Inflammatory macrophage treated with lipopolysaccharide for 1 hour (primary cell): ENCODE measurements around the gene NECAB2.

Source experiments
- DNase-seq, 2 donors: peaks; one replicate each; pipeline ENCODE4 v3.0.0-alpha.2; 2020 to 2022

NECAB2 gene

DNA sequence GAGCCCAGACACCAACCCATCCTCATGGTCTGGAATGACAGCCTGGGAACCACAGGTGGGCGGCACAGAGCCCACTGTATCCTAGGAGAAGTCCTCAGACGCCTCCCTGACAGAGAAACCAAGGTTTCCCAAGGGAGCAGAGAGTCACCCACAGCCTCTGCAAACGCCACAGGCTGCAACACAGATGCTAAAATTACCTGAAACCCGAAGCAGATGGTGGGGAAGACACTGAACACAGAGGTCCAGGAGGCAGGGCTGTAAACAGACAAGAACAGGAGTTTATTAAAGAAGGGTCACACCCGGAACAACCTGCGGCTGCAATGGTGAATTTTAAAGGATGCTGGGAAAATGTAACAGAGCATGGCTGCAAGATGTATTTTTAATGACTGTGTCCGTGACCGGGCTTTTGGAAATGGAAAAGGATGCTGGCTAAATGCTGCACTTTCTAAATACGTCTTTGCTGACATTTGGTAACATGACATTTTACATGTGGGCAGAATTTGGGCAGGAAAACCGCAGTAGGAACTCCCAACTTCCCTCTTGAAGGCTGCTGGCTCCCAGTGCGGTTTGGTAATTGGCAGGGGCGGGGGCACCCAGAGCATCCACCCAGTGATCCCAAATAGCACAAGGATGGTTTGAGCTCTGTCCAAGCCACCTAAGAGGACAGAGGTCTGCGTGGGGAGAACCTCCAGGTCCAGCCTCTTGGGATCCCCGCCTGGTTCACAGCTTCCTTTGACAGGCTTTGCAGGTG lies 61.4 kb downstream of the NECAB2 start:
- DNase-seq: peak; percentile 77 to 78

DNA sequence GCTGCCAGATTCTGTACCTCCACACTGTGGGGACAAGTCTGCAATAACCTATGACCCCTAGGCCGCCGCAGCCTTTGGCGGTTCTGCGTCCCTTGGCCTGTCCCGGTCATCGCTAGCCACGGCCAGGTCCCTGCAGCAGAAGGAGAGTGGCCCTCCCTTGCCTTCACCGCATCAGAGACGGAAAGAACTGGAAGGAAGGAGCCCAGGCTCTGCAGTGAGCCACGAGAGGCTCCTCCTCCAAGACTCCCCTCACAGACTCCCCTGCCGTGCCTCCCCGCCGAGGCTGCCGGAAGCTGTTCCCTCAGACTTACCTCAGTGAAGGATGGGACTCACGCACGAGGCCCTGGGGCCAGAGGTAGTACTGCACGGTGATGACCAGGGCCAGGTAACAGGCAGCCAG lies 63.5 kb downstream of the NECAB2 start:
- DNase-seq: no peak

DNA sequence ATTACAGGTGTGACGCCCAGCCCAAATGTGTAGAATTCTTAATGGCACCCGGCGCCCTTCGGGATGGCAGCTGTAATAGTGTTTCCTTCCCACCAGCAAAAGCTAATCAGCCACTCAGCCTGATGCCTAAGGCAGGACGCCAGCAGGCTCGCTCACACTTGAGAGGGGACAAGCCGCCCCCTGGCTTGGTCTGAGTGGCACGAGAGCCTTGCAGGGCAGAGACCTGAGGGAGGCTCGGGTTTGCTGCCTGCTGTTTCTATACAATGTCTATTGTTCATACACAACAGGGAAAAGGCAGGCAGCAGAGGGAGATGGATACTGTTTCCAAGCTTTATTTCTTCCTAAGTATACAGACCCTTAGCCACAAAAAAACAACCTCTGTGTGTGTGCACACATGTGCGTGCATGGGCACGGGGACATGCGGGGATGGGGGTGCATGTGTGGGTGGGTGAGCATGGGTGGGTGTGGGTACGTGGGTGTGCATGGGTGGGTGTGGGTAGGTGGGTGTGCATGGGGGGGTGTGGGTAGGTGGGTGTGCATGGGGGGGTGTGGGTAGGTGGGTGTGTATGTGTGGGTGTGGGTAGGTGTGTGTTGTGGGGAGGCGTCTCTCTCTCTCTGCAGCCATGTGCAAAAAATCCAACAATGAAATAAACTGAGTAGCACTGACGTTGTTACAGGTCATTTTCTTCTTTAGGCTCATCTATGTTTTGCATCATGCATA lies 64.6 kb downstream of the NECAB2 start:
- DNase-seq: no peak

DNA sequence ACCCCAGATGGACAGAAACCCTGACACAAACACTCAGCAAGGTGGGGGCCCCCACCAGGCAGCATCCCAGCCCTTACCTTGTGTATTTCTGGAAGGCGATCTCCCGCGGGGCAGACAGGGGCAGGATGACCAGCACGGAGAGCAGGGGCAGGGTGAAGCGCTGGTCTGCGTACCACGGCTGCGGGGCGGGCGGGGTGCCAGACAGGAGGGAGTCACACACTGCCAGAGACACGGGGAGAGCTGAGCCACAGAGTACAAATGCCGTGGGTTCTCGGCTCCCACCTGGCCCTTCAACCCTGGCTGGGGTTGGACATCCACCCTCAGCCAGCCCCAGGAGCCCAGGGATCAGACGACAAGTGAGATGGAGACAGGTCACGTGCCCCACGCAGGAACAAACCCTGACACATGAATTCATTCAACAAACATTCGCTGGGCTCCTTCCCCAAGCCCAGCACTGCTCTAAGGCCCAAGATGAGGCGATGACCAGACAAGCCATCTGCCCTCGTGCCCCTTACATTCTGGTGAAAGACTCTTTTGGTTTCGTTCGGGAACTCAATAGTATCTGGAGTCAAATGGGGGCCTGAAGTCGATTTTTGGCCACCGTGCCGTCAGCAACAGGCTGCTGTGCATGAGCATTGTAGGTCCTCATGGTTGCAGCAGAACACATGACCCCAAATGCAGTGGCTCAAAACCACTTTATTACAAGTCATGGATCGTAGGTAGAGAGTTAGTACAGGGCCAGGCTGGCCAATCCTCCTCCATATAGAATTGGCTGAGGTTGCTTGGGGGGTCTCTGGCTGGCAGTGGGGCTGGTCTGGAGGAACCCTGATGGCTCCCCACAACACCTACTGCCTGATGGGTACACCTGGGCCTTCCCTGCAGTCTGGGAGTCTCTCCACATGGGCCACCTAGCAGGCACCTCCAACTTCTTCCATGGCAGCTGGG lies 65.5 kb downstream of the NECAB2 start:
- no peak for DNase-seq

DNA sequence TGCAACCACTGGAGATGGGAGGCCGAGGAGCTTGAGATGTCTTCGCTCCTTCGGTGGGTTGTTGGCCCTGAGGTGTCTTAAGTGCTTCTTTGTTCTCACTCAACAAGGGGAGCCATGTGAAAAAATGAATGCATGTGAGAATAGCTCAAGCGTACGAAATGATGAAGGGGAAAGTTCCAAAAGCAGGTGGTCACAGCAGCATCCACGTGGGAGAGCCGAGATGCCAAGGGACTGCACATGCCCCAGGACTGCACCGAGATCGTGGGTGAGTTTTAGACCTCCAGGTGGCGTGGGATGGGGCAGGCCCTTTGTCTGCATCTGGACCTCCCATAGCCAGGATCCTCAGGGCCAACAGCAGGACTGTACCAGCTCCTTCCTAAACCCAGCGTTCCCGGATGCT lies 66.5 kb downstream of the NECAB2 start:
- no peak for DNase-seq

DNA sequence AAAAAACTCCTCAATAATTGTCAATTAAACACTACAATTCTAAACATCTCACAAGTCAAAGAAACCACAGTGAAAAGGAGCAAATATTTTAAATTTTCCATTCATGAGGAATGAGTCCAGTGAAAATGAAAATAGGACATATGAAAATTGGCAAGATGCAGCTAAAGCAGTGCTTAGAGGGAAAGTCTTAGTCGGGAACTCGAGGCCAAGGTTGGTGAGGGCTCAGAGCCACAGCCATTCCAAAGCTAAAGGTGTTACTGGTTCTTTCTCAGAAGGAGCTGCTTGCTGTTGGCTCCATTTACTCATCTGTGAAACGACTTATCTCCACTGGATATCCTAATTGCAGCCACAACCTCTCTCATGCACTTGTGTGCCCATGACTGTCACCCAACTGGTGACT lies 68.1 kb downstream of the NECAB2 start:
- DNase-seq: no peak

DNA sequence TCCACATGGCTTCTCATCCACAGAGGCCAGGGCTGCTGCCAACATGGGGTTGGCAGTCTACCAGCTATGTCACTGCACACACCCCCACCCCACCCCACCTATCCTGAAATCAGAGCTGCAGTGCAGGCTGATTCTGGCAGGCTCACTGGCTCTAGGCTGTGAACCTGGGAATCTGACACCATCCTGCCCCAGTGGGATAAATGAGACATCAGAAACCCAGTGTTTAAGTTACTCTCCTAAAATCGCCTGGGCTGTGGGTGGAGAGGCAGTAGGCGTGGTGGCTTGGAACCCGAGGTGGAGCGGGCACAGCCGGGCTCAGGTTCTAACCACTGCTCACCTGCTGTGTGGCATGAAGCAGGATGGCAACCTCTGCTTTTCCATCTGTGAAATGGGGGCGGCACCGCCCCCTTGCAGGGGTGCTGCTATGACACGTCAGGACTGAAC lies 69.0 kb downstream of the NECAB2 start:
- no peak for DNase-seq

DNA sequence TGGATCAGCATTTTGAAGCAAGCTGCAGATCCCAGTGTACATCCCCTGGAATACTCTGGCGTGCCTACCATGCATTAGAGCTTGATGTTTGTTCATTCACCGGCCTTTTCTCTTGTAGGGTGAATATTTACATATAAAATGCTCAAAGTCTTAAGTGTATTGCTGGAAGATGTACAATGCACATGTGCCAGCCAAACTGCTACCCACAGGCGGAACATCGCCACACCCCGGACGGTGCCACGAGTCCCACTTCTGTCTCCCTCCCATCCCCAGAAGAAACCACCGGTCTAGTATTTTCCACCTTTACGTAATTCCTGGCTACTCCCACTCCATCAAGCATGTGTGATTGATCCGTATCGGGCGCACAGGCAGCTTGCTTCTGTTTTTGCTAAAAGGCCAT lies 70.4 kb downstream of the NECAB2 start:
- no peak for DNase-seq

DNA sequence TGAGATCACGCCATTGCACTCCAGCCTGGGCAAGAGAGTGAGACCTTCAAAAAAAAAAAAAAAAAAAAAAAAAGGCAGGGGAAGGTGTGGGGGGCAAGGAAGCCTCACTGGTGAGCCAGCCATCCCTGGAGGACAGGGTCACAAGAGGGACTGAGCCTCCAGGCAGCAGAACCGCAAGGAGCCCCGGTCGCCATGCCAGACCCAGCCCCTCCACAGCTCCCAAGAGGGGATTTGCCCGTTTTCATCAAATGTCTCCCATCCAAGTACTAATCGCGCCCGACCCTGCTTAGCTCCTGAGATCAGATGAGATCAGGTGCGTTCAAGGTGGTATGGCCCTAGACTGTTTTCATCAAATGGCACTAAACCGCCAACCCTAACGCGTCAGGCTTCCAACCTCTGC lies 71.7 kb downstream of the NECAB2 start:
- DNase-seq: no peak

DNA sequence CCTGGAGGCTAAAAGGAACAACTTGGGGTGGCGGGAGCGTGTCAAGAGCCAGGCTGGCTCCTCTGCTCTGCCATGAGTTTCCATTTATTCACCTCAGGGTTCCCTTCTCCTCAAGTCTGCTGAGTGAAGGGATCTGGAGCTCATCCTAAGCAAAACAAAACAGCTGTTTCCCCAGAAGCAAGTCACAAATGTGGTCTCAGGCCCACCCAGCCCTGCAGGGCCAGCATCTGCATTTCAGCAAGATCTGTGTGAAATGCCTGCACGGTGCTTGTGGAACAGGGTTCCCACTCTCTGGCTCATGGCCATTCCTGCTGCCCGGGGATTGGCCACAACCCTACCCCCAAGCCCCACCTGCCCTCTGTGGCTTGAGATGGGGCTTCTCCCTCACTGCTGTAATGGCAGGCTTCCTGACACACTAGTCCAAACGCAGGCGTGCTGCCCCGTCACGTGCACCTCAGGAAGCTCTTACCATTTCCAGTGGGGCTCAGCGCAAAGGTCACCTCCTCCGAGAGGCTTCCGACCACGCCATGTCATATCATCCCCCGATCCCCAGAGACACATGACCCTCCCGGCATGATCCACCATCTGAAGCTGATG lies 72.3 kb downstream of the NECAB2 start:
- no peak for DNase-seq

DNA sequence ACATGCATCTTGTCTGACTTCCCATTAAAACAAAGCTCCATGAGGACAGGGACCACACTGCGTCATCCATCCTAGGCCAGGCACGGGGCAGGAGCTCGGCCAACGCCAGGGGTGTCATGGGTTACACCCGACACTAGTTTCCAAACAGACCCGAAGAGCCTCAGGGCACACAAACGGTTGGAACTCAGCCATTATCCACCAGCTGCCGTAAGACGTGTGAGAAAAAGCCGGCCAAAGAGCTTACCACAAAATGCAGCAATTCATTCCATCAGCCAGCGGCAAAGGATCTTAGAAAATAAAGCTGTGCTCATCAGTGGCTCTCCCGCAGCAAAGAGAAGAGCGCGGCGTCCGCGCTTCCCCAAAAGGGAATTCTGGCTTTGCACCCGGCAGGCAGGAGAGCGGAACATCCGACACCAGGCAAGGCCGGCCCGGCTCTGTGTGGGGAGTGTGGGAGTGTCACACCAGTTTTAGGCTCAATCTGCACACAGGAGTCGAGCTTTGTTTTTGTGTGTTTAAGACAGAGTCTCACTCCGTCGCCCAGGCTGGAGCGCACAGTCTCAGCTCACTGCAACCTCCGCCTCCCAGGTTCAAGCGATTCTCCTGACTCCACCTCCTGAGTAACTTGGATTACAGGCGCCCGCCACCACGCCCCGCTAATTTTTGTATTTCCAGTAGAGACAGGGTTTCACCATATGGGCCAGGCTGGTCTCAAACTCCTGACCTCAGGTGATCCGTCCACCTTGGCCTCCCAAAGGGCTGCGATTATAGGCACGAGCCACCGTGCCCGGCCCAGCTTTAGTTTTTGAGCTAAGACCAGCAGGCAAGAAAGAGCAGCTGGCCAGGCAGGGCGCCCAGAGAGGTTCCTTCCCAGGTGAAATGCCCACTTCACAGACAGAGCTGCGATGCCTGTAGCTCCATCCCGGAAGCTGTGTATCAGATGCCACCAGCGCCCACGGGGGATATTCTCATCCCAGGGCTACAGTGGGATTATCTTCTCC lies 73.1 kb downstream of the NECAB2 start:
- no peak for DNase-seq

DNA sequence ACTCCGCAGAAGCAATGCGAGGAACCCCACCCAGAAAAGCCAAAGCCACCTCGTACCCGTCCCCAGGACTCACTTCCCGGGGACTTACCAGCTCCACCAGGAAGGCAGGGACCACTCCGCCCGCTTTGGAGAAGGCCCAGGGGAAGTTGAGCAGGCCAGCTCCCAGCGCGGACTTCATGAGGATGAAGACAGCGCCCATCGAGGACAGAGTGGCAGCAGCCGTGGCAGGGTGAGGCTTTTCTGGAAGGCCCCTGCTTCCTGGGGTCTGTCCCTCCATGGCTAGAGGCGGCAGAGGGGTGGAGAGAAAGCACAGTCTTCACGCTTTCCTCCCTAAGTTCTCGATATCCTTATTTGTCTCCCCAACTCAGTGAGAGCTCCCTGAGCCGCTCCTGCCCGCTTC lies 73.8 kb downstream of the NECAB2 start:
- no peak for DNase-seq

DNA sequence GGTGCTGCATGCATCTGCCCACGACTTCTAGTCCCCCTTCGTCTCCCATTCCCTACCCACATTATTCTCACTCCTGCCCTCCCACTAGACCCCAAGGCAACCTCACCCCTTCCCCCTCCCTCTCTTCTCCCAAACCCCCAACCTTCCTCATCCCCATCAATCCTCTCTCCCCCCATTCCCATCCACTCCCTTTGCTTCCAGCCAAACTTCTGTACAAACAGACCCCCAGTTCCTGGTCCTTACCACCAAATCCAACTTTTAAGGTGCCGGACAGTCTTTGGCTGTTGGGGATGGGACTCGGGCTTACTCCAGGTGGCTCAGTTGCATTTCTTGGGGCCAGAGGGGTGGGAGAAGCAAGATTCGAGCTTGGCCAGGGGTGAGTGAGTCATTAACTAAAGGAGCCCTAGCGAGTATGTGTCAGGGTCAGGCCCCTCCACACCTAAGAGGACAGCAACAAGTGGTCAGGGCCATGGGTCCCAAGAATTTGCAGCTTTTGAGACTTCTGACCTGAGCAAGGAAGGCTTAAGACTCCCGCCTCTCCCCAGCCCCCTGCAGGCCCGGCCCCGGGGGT lies 74.3 kb downstream of the NECAB2 start, which contains the start of gene SLC38A8:
TSS of gene SLC38A8 (minus strand) at position 488 of the 571 bp plus-strand sequence. CDS start 638 bp downstream, outside the sequence.
- DNase-seq: no peak

DNA sequence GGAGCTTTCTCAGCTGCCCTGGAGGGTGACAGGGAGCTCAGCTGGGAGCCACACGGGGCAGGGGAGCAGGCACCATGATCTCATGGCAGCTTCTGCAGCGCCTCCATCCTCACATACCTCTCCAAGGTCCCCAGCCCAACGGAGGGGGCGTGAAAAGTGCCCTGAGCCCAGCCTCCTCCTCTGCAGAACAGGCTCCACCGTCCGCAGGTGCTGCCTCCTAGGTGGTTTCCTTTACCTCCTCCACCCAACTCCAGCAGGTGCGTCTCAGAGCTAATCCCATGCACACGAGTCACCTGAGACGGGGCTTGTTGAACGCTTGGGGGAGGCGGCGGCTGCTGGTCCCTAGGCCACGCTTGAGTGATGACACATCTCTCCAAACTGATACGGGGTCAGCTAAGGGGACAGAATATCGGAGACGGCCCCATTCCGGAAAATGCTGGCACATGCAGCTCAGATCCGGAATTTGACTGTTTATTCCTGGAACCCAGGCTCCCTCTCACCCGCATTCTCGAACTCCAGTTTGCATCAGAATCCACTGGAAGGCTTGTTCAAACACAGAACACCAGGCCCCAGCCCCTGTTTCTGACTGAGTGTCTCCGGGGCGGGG lies 74.9 kb downstream of the NECAB2 start:
- no peak for DNase-seq

DNA sequence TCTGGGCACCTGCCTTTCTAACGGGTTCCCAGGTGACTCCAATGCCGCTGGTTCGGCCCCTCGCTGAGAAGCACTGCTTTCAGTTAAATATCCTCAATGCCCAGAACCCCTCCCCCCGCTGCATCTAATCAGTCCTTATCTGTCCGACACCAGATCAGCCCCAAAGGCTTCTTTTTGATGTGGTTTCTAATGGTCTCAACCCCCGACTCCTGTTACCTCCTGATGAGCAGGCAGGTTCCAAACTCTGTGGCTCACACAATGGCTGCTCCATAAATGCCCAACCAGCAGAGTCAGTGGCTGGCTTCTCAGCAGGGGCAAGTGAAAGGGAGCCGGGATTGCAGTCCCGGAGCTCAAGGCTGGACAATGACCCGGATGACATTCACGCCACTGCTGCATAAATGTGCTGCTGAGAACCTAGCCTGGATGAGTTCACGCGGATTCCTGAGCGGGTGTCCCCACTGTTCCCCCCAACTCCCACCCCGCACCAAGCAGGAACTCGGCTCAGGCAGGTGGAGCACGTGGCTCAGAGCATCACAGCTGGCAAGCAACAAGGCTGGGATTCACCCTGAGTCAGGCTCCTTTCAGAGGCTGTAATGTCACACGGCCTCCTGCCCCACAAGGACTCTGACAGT lies 75.6 kb downstream of the NECAB2 start:
- no peak for DNase-seq

DNA sequence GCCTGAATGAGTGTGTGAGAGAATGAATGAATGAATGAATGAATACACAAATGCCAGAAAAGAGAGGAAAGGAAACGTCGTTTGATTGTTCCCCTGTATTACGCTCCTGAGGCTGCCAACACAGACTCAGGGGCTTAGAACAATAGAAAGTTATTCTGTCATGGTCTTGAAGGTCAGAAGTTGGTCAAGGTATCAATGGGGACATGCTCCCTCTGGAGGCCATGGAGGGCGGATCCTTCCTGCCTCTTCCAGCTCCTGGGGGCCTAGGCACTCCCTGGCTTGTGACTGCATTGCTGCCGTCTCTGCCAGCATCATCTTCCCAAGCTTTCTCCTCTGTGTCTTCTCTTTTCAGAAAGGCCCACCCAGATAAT lies 76.1 kb downstream of the NECAB2 start:
- peak; percentile 17 to 28 for DNase-seq

DNA sequence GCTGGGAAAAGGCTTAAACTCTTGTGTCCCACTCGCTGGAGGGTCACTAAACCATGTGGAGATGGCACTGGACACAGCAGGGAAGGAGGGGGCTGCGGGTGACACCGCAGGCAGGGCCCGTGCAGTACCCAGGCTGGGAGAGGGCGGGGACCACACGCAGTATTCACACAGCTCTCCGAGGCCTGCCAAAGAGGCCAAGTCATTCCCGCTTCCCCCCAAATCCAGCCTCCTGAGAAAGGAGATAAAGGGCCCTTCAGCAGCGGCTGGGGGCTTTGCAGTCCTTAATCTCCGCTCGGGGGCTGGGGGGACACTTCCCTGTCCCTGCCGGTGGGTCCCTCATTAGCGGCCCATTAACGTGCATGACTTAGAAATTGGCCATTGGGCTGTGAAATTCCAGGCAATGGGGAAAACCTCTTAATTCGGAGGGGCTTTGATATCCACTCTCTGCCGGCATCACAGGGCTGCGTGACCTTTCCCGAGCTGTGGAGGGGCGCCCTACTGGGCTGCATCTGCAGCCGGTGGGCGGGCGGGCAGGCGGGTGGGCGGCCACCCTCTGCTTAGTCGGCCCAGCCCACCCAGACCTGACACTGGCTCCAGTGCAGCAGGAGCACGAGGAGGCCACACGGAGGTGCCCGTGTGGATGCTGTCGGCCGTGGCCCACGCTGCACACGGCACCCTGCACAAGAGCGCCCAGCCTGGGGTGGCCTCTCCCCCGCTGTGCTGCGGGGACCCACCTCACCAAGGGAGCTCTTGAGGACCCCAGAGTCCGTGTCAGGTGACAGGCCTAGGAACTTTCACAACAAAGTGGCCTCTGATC lies 77.2 kb downstream of the NECAB2 start:
- DNase-seq: no peak

DNA sequence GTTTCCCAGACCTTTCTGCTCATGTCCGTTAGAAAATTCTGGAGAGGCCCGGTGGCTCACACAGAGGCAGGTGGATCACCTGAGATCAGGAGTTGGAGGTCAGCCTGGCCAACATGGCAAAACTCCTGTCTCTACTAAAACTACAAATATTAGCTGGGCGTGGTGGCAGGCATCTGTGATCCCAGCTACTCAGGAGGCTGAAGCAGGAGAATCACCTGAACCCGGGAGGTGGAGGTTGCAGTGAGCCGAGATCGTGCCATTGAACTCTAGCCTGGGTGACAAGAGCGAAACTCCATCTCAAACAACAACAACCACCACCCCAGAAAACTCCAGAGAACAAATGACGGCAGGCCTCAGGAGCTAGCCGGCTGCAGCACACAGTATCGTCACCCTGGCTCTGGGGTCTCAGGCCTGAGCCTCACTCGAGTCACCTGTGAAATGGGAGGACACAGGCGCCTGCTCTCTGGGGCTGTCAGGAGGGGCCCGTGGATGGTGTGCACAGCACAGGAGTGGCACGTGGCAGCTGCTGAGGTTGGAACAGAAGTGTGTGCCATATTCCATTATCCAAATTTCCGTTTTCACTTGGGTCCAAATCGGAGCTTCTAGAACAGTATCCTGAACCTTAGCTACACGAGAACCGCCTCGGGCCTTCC lies 77.9 kb downstream of the NECAB2 start:
- DNase-seq: no peak

DNA sequence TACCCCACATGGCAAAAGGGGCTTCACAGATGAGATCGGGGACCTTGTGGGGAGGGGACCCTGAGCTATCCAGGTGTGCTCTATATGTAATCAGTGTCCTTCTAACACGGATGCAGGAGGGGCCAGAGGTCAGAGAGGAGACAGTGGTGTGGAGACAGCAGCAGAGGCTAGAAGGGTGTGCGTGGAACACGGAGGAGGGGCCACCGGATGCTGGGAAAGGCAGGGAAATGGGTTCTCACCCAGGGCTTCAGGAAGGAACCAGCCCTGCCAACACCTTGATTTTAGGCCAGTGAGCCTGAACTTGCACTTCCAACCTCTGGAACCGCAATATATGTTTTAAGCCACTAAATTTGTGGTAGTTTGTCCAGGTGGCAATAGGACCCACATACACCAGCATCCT lies 79.2 kb downstream of the NECAB2 start:
- no peak for DNase-seq
